H1 (cell line): ENCODE results near the gene DNAL1. TPM values are rescaled to one million over a fixed set of nuclear protein-coding genes. Genes with fewer than 3 reads are reported as not detected.

ENCODE experiments used
- CTCF ChIA-PET: fragments of 300-600 bp; sonication (Branson Sonifier 250); formaldehyde crosslinking; loops from one replicate; lab custom pipeline; 2021; ENCODE audit not compliant: partially characterized antibody; lab: Charles Lee
- POLR2A ChIA-PET: fragments of 300-600 bp; sonication (Branson Sonifier 250); formaldehyde crosslinking; loops from one replicate; lab custom pipeline; 2021; ENCODE audit warnings: inconsistent platforms; ENCODE audit not compliant: partially characterized antibody; lab: Charles Lee
- DNase-seq, 2 experiments: peaks; one replicate each; pipeline versions ENCODE4 v3.0.0 to v3.0.0-alpha.2; 2010 to 2022; ENCODE audit warnings: low spot score in 2 of 2, low read depth in 1 of 2, mixed read lengths in 1 of 2
- FAIRE-seq: peaks from 2 replicates; lab custom pipeline; 2011; peaks lifted over from hg19 to GRCh38; lab: Jason Lieb, UNC
- H2AFZ ChIP-seq: 2 replicates; pipeline ENCODE4 v1.8.1; 2012; ENCODE audit warnings: low read length, inconsistent platforms
- H2AK5ac ChIP-seq: 2 replicates; pipeline ENCODE4 v1.6.1; 2013; ENCODE audit warnings: low read depth, low read length
- H2BK120ac ChIP-seq: replicated peaks from 2 replicates; pipeline ENCODE3; 2013; ENCODE audit warnings: low read depth, low read length, inconsistent platforms
- H2BK12ac ChIP-seq: 2 replicates; pipeline ENCODE4 v1.6.1; 2013; ENCODE audit warnings: low read depth, low read length
- H2BK15ac ChIP-seq: 2 replicates; pipeline ENCODE4 v1.6.1; 2013; ENCODE audit warnings: low read length
- H2BK20ac ChIP-seq: 2 replicates; pipeline ENCODE4 v1.6.1; 2013; ENCODE audit warnings: low read length
- H2BK5ac ChIP-seq: 2 replicates; pipeline ENCODE4 v1.6.1; 2013; ENCODE audit warnings: low read depth, low read length
- H3K14ac ChIP-seq: 2 replicates; pipeline ENCODE4 v1.6.1; 2013; ENCODE audit warnings: inconsistent platforms; ENCODE audit not compliant: insufficient read length
- H3K18ac ChIP-seq: 2 replicates; pipeline ENCODE4 v1.6.1; 2013; ENCODE audit warnings: low read length; ENCODE audit errors: extremely low read depth
- H3K23ac ChIP-seq: 2 replicates; pipeline ENCODE4 v1.6.1; 2013; ENCODE audit warnings: inconsistent platforms; ENCODE audit not compliant: insufficient read length
- H3K23me2 ChIP-seq: 2 replicates; pipeline ENCODE4 v1.6.1; 2013; ENCODE audit warnings: low read depth, low read length
- H3K27ac ChIP-seq: 2 replicates; pipeline ENCODE4 v1.6.1; 2011; ENCODE audit warnings: low read depth, low read length, inconsistent platforms
- H3K27me3 ChIP-seq, 4 experiments: replicated peaks in 1 of 4; 1 replicate in 1 of 4; 2 replicates in 3 of 4; pipeline versions ENCODE4 v1.6.1 to v1.8.1; 2011 to 2013; ENCODE audit warnings: low read length in 3 of 4, mild to moderate bottlenecking in 3 of 4, inconsistent platforms in 2 of 4, mixed read lengths in 2 of 4, moderate library complexity in 1 of 4; ENCODE audit not compliant: control insufficient read depth in 3 of 4, insufficient read depth in 3 of 4; ENCODE audit errors: extremely low read depth in 1 of 4
- H3K36me3 ChIP-seq, 4 experiments: 2 replicates each; pipeline versions ENCODE4 v1.6.1 to v1.8.1; 2011 to 2013; ENCODE audit warnings: mild to moderate bottlenecking in 4 of 4, low read length in 3 of 4, moderate library complexity in 2 of 4, control low read depth in 1 of 4, inconsistent platforms in 1 of 4; ENCODE audit not compliant: insufficient read depth in 4 of 4, control insufficient read depth in 2 of 4
- H3K4ac ChIP-seq: replicated peaks from 2 replicates; pipeline ENCODE3; 2013; ENCODE audit warnings: low read length, low read depth, mixed read lengths, inconsistent platforms; ENCODE audit not compliant: insufficient read length
- H3K4me1 ChIP-seq, 4 experiments: replicated peaks in 1 of 4; 1 replicate in 1 of 4; 2 replicates in 3 of 4; pipeline versions ENCODE4 v1.6.1 to v1.8.1; 2011 to 2013; ENCODE audit warnings: low read length in 3 of 4, inconsistent platforms in 2 of 4, mixed read lengths in 1 of 4; ENCODE audit not compliant: insufficient read depth in 4 of 4, control insufficient read depth in 3 of 4
- H3K4me2 ChIP-seq, 2 experiments: 2 replicates each; pipeline versions ENCODE4 v1.6.1 to v1.8.1; 2011 to 2013; ENCODE audit warnings: low read depth in 2 of 2, low read length in 2 of 2, control low read depth in 1 of 2, inconsistent platforms in 1 of 2, mild to moderate bottlenecking in 1 of 2; ENCODE audit not compliant: insufficient read depth in 1 of 2
- H3K4me3 ChIP-seq, 4 experiments: fragments of 200-600, 300-600 bp in 1 of 4; sonication (generic), shearing (Covaris generic), sonication (Bioruptor Twin) in 1 of 4; 2 replicates each; pipeline versions ENCODE4 v1.5.1 to v1.8.1; 2011 to 2016; ENCODE audit warnings: low read length in 4 of 4, low read depth in 3 of 4, control low read depth in 2 of 4, inconsistent platforms in 2 of 4, mild to moderate bottlenecking in 2 of 4, mixed read lengths in 1 of 4, moderate library complexity in 1 of 4; ENCODE audit not compliant: insufficient read depth in 2 of 4; ENCODE audit errors: extremely low read depth in 1 of 4
- H3K56ac ChIP-seq: replicated peaks from 2 replicates; pipeline ENCODE3; 2013; ENCODE audit warnings: low read depth, mild to moderate bottlenecking, mixed read lengths, low read length, inconsistent platforms; ENCODE audit not compliant: insufficient read length
- H3K79me1 ChIP-seq: 2 replicates; pipeline ENCODE4 v1.6.1; 2013; ENCODE audit warnings: low read depth, low read length, control low read depth
- H3K79me2 ChIP-seq, 2 experiments: 2 replicates each; pipeline versions ENCODE4 v1.6.1 to v1.8.1; 2012 to 2013; ENCODE audit warnings: low read length in 2 of 2, mild to moderate bottlenecking in 2 of 2, inconsistent platforms in 1 of 2; ENCODE audit not compliant: insufficient read depth in 2 of 2, control insufficient read depth in 1 of 2
- H3K9ac ChIP-seq, 4 experiments: replicated peaks in 1 of 4; 1 replicate in 1 of 4; 2 replicates in 3 of 4; pipeline versions ENCODE4 v1.6.1 to v1.8.1; 2011 to 2013; ENCODE audit warnings: low read depth in 3 of 4, low read length in 3 of 4, control low read depth in 2 of 4, mild to moderate bottlenecking in 2 of 4, moderate library complexity in 2 of 4, inconsistent platforms in 1 of 4; ENCODE audit errors: extremely low read depth in 1 of 4
- H3K9me3 ChIP-seq, 2 experiments: 2 replicates each; pipeline versions ENCODE4 v1.6.1 to v1.8.1; 2012 to 2013; ENCODE audit warnings: mild to moderate bottlenecking in 2 of 2, moderate library complexity in 2 of 2, control low read depth in 1 of 2, inconsistent platforms in 1 of 2, low read depth in 1 of 2, low read length in 1 of 2, mixed read lengths in 1 of 2; ENCODE audit not compliant: insufficient read depth in 2 of 2
- H4K20me1 ChIP-seq, 2 experiments: replicated peaks in 1 of 2; 2 replicates each; pipeline versions ENCODE3 to v1.8.1; 2011 to 2013; ENCODE audit warnings: inconsistent platforms in 2 of 2, low read length in 2 of 2, mild to moderate bottlenecking in 1 of 2; ENCODE audit not compliant: insufficient read depth in 2 of 2, control insufficient read depth in 1 of 2
- H4K5ac ChIP-seq: 2 replicates; pipeline ENCODE4 v1.6.1; 2013; ENCODE audit warnings: low read length, low read depth, mixed read lengths, inconsistent platforms; ENCODE audit not compliant: insufficient read length
- H4K8ac ChIP-seq: 2 replicates; pipeline ENCODE4 v1.8.0; 2013; ENCODE audit warnings: mild to moderate bottlenecking, moderate library complexity, low read length, inconsistent platforms; ENCODE audit not compliant: insufficient read depth; ENCODE audit errors: extremely low read depth
- H4K91ac ChIP-seq: replicated peaks from 2 replicates; pipeline ENCODE3; 2013; ENCODE audit warnings: low read length, mixed read lengths, inconsistent platforms; ENCODE audit not compliant: insufficient read length
- CHD1 ChIP-seq: IDR thresholded peaks from 2 replicates; pipeline ENCODE4 v1.6.1; 2012; ENCODE audit warnings: low read depth, low read length, improper control_type of control experiment
- EP300 ChIP-seq, 2 experiments: IDR thresholded peaks; 1 replicate in 1 of 2; 2 replicates in 1 of 2; pipeline ENCODE4 v1.6.1; 2011 to 2012; ENCODE audit warnings: low read depth in 2 of 2, low read length in 2 of 2, mild to moderate bottlenecking in 2 of 2, borderline replicate concordance in 1 of 2, inconsistent platforms in 1 of 2, moderate library complexity in 1 of 2
- FOSL1 ChIP-seq: IDR thresholded peaks from 2 replicates; pipeline ENCODE4 v1.6.1; 2011; ENCODE audit warnings: mild to moderate bottlenecking, low read depth, low read length, moderate library complexity; ENCODE audit not compliant: insufficient read depth
- HDAC6 ChIP-seq: IDR thresholded peaks from one replicate; pipeline ENCODE4 v1.7.1; 2012; ENCODE audit warnings: low read depth, mild to moderate bottlenecking, inconsistent platforms, low read length, moderate library complexity
- POLR2AphosphoS5 ChIP-seq: IDR thresholded peaks from 2 replicates; pipeline ENCODE4 v1.6.1; 2011; ENCODE audit warnings: low read depth, low read length
- RBBP5 ChIP-seq: IDR thresholded peaks from 2 replicates; pipeline ENCODE4 v1.7.1; 2012; ENCODE audit warnings: low read depth, mild to moderate bottlenecking, inconsistent platforms, low read length, moderate library complexity, borderline replicate concordance
- SAP30 ChIP-seq: fragments of 300-600 bp; sonication (generic); IDR thresholded peaks from 2 replicates; pipeline ENCODE4 v1.7.1; 2012; ENCODE audit warnings: low read length, moderate library complexity, mild to moderate bottlenecking, inconsistent platforms; ENCODE audit not compliant: insufficient read depth, insufficient replicate concordance
- SIN3A ChIP-seq, 2 experiments: IDR thresholded peaks in 1 of 2; conservative IDR thresholded peaks in 1 of 2; 2 replicates each; pipeline ENCODE4 v1.6.1; 2011 to 2012; ENCODE audit warnings: low read length in 2 of 2, improper control_type of control experiment in 1 of 2, low read depth in 1 of 2, mild to moderate bottlenecking in 1 of 2
- SP4 ChIP-seq: IDR thresholded peaks from 2 replicates; pipeline ENCODE4 v1.6.1; 2012; ENCODE audit warnings: low read length, inconsistent platforms
- YY1 ChIP-seq: IDR thresholded peaks from 2 replicates; pipeline ENCODE4 v1.6.1; 2011; ENCODE audit warnings: low read depth, mild to moderate bottlenecking, low read length
- WGBS, 2 experiments: shearing (Covaris generic) in 1 of 2; methylation state at CpG; one replicate each; pipeline versions ENCODE4 v1.1.6 to v1.1.7; 2013 to 2015; ENCODE audit warnings: low lambda C conversion rate in 2 of 2, mixed read lengths in 2 of 2, inconsistent platforms in 1 of 2, low coverage in 1 of 2, missing lambda C conversion rate in 1 of 2; ENCODE audit not compliant: insufficient replicate concordance in 2 of 2, insufficient coverage in 1 of 2, insufficient read length in 1 of 2; ENCODE audit errors: extremely low coverage in 1 of 2, missing lambda C conversion rate in 1 of 2; 5-methylcytosine and 5-hydroxymethylcytosine counted together
- polyA plus RNA-seq, 7 experiments: library from polyadenylated mRNA; depleted of rRNA in 3 of 7; stranded (reverse) in 5 of 7; unstranded in 2 of 7; fragments of >200 nt in 5 of 7; fragments of 200-250 nt in 2 of 7; gene quantifications; 1 replicate in 5 of 7; 2 replicates in 1 of 7; 4 replicates in 1 of 7; pipeline versions ENCODE4 v1.2.1 to v1.2.3, GENCODE V29; 2011 to 2013; ENCODE audit warnings: missing spikeins in 2 of 7, mixed read lengths in 2 of 7
- total RNA-seq: library from RNA; stranded (reverse); fragmentation: NEBNext Ultra II Directional; extraction: Animal tissue kit (Norgen Biotek cat#: 25700); gene quantifications from 2 replicates; pipeline ENCODE4 v1.2.1, GENCODE V29; 2021
- TF ChIP-seq, protein P1 (sequence below), 3 experiments: IDR thresholded peaks; 1 replicate in 2 of 3; 2 replicates in 1 of 3; pipeline versions ENCODE4 v1.5.1 to v1.6.1; 2011; ENCODE audit warnings: low read length in 3 of 3, mild to moderate bottlenecking in 3 of 3, inconsistent platforms in 2 of 3, low read depth in 1 of 3, moderate library complexity in 1 of 3; ENCODE audit not compliant: insufficient read depth in 1 of 3; ENCODE audit errors: control extremely low read depth in 1 of 3

Gene DNAL1
- total and polyA plus RNA-seq, 2 of the 8 experiments (the other 6 are each of a cell fraction or from before 2014, with no cell fraction given): 2.8 to 16.8 TPM

DNA sequence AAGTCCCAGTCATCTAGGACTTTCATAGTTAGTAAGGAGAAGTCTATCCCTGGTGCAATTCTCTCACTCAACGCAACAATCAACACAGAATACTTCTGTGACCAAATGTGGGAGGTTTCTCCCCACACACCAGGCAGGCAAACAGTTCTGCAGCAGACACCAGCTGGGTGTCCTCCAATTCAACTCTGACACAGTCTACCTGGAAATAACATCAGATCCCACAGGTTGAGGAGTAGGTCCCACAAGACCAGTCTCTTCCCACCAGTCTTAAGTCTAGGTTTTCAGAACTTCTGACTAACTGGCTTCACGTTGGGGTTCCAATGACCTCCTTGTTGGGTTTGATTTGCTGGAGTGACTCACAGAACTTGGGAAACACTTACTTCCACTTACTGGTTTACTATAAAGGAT is 17.6 kb upstream of the DNAL1 start:
- Histone ChIP-seq H3K27ac (no peak overlapping the region), H3K79me2 (no peaks in the 10 kb centered on the region), H4K91ac (no peak overlapping the region), H2BK5ac (no peak overlapping the region), H3K23me2 (no peaks in the 10 kb centered on the region), H3K4ac (no peak overlapping the region), H3K9ac (no peak overlapping the region), H3K27me3 (no peaks in the 10 kb centered on the region), H4K5ac (no peak overlapping the region), H4K20me1 (no peaks in the 10 kb centered on the region), H2BK20ac (no peak overlapping the region), H4K8ac (no peak overlapping the region), H3K4me3 (no peak overlapping the region), H2BK120ac (no peak overlapping the region), H3K23ac (no peak overlapping the region), H3K79me1 (no peaks in the 10 kb centered on the region), H2BK12ac (no peak overlapping the region), H3K36me3 (no peaks in the 10 kb centered on the region), H2AK5ac (no peak overlapping the region), H3K4me2 (no peak overlapping the region), H2BK15ac (no peak overlapping the region), H2AFZ (no peak overlapping the region), H3K18ac (no peak overlapping the region), H3K56ac (no peak overlapping the region), H3K4me1 (no peaks in the 10 kb centered on the region), H3K9me3 (no peaks in the 10 kb centered on the region), H3K14ac (no peak overlapping the region)
- DNase-seq: no peak
- WGBS, 2 experiments: 91% methylated on average over 2 of the region's 2 CpGs; no CpG with 5 or more reads in 1 of the 2 experiments
- POLR2A ChIA-PET: interaction anchor here (0.6 to 1.6 kb wide), 3 partner anchors 15 to 129 kb away, joined by 3 to 6 read pairs (median 3); partner anchors contain the start of gene ACOT6
- no peak for FAIRE-seq
- CTCF ChIA-PET: interaction anchor here (0.6 to 2.0 kb wide), 5 partner anchors 21 to 128 kb away, joined by 3 to 4 read pairs (median 3); no protein-coding TSS in a partner anchor
- no peak for TF ChIP-seq SAP30
- TF ChIP-seq, protein P1, sequence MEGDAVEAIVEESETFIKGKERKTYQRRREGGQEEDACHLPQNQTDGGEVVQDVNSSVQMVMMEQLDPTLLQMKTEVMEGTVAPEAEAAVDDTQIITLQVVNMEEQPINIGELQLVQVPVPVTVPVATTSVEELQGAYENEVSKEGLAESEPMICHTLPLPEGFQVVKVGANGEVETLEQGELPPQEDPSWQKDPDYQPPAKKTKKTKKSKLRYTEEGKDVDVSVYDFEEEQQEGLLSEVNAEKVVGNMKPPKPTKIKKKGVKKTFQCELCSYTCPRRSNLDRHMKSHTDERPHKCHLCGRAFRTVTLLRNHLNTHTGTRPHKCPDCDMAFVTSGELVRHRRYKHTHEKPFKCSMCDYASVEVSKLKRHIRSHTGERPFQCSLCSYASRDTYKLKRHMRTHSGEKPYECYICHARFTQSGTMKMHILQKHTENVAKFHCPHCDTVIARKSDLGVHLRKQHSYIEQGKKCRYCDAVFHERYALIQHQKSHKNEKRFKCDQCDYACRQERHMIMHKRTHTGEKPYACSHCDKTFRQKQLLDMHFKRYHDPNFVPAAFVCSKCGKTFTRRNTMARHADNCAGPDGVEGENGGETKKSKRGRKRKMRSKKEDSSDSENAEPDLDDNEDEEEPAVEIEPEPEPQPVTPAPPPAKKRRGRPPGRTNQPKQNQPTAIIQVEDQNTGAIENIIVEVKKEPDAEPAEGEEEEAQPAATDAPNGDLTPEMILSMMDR (IDR thresholded peaks at IDR 0.05; ENCODE audit: control extremely low read depth in 1 of 3, insufficient read depth in 1 of 3, low read depth in 1 of 3, low read length in 3 of 3): no peak
- TF ChIP-seq SP4: no peak
- no peak for TF ChIP-seq EP300 (IDR thresholded peaks at IDR 0.05; ENCODE audit: borderline replicate concordance in 1 of 2, low read depth in 2 of 2, low read length in 2 of 2)
- TF ChIP-seq SIN3A (conservative IDR thresholded peaks at IDR 0.05 in 1 of 2, IDR thresholded peaks at IDR 0.05 in 1 of 2; ENCODE audit: low read depth in 1 of 2, low read length in 2 of 2): no peak
- TF ChIP-seq YY1: no peak
- TF ChIP-seq RBBP5: no peak
- no peak for TF ChIP-seq HDAC6
- TF ChIP-seq FOSL1: no peak
- no peak for TF ChIP-seq POLR2AphosphoS5
- TF ChIP-seq CHD1: no peak
